Heart left ventricle (tissue), 16 donors: ENCODE measurements around the gene ECI1. TPM values are rescaled to one million over a fixed set of nuclear protein-coding genes. Genes with fewer than 3 reads are reported as not detected.

Source experiments
- ATAC-seq, 4 donors: fragments of 200-7000 bp; cut with Tn5 transposase; one replicate each; pipeline ENCODE4 v1.9.1; 2020 to 2022; ENCODE audit warnings: moderate library complexity in 4 of 4, mild to moderate bottlenecking in 3 of 4, moderate number of reproducible peaks in 1 of 4
- DNase-seq, 5 donors: peaks; one replicate each; pipeline ENCODE4 v3.0.0-alpha.2; 2020
- H3K27ac ChIP-seq, 12 donors: fragments of 200-600 bp; sonication (generic) in 4 of 12; one replicate each; pipeline versions ENCODE4 v1.5.0 to v1.8.0; 2016 to 2022; ENCODE audit warnings: mild to moderate bottlenecking in 2 of 12
- H3K27me3 ChIP-seq, 9 donors: fragments of 200-600 bp; sonication (generic) in 2 of 9; one replicate each; pipeline versions ENCODE4 v1.5.1 to v1.8.0; 2016 to 2022; ENCODE audit warnings: mild to moderate bottlenecking in 3 of 9
- H3K36me3 ChIP-seq, 9 donors: fragments of 200-600 bp; sonication (generic) in 2 of 9; one replicate each; pipeline versions ENCODE4 v1.5.0 to v1.8.0; 2018 to 2022; ENCODE audit warnings: mild to moderate bottlenecking in 2 of 9
- H3K4me1 ChIP-seq, 12 donors: fragments of 200-600 bp; sonication (generic) in 4 of 12; one replicate each; pipeline versions ENCODE4 v1.5.0 to v1.8.0; 2016 to 2022; ENCODE audit warnings: mild to moderate bottlenecking in 3 of 12
- H3K4me3 ChIP-seq, 12 donors: fragments of 200-600 bp; sonication (generic) in 4 of 12; one replicate each; pipeline versions ENCODE4 v1.5.0 to v1.8.0; 2017 to 2022; ENCODE audit warnings: mild to moderate bottlenecking in 9 of 12, moderate library complexity in 4 of 12
- H3K9me3 ChIP-seq, 12 donors: fragments of 200-600 bp; sonication (generic) in 4 of 12; one replicate each; pipeline versions ENCODE4 v1.5.0 to v1.8.0; 2016 to 2022; ENCODE audit warnings: mild to moderate bottlenecking in 1 of 12
- CTCF ChIP-seq, 12 donors: fragments of 200-600 bp; sonication (generic) in 4 of 12; IDR thresholded peaks; one replicate each; pipeline versions ENCODE4 v1.5.0 to v1.8.0; 2018 to 2022; ENCODE audit warnings: antibody characterized with exemption in 12 of 12, mild to moderate bottlenecking in 5 of 12
- POLR2A ChIP-seq, 2 donors: fragments of 450-650 bp; IDR thresholded peaks; one replicate each; pipeline ENCODE4 v1.6.1; 2017; ENCODE audit warnings: antibody characterized with exemption in 2 of 2, mild to moderate bottlenecking in 2 of 2, moderate library complexity in 2 of 2
- WGBS, 4 donors: extraction: QIAGEN DNeasy Blood & Tissue Kit in 2 of 4; methylation state at CpG; one replicate each; pipeline versions ENCODE4 v1.1.5 to v1.1.7; 2013 to 2018; 5-methylcytosine and 5-hydroxymethylcytosine counted together
- intact Hi-C, 10 donors: fragments of 100-400 bp; cut with DNase I; formaldehyde crosslinking; loops; one replicate each; pipeline versions ENCODE4 v1.11.1 to v1.14.2; 2022
- polyA plus RNA-seq, 2 donors: library from polyadenylated mRNA; stranded (reverse); fragments of 200-250 nt; gene quantifications; one replicate each; pipeline ENCODE4 v1.2.3, GENCODE V29; 2013
- total RNA-seq, 9 donors: library from RNA; depleted of rRNA in 2 of 9; stranded (reverse); fragments of >200 nt in 2 of 9; fragmentation: NEBNext Ultra II Directional in 3 of 9; extraction: Animal tissue kit (Norgen Biotek cat#: 25700) in 3 of 9; gene quantifications; one replicate each; pipeline versions ENCODE4 v1.1.0 to v1.2.4, GENCODE V29; 2016 to 2023
- donor health status: ischemic (EF 13 %, LVEDD 7.1; RV severe dilation, severe dysfunction).
- donor health status: healthy with polysubstance abuse.
- donor health status: DM: no; HTN: yes; CAD: no.
- donor health status: DM: no; HTN: no; CAD: no.
- donor health status: ischemic (EF 25% LVEDD 6.9; RV normal size, moderate dysfunction).
- donor health status: ischemic (EF 25% LVEDD 5.7; RV mildly dilated, moderate dysfunction).
- donor health status: healthy.
- donor health status: DM: yes; HTN: yes; CAD: no.
- donor health status: ischemic (EF 35%, LVEDD 5.7; RV mildly dilated, moderate dysfunction).
- donor health status: nonischemic (EF 11% LVEDD 7.7; RV severe dilation, severe dysfunction).
- donor health status: DM: yes; HTN: yes; CAD: no.
- donor health status: PGD.
- donor health status: ischemic (EF 29% LVEDD 5.4; RV normal size, mild dysfunction).
- donor health status: nonischemic (EF 23%, LVEDD 6.1; RV moderate dilation, normal function).

Gene ECI1
- total and polyA plus RNA-seq, 11 donors, result 84.6 to 340 (median 143) TPM

- WGBS, 4 donors, result 92 to 99% (median 96%) methylated on average over 7 to 9 of the region's 9 CpGs
- Histone ChIP-seq H3K9me3 (no peaks in the 10 kb centered on the region), H3K4me1 (no peaks in the 10 kb centered on the region), H3K36me3 (peaks cover 0 to 35% (median 16%) of the 10 kb centered on the region in 9 donors), H3K4me3 (no peak overlapping the region), H3K27ac (no peak overlapping the region), H3K27me3 (no peaks in the 10 kb centered on the region)
- ATAC-seq (no peak), DNase-seq (no peak)
- TF ChIP-seq CTCF (IDR thresholded peaks at IDR 0.05) (no peak), POLR2A (IDR thresholded peaks at IDR 0.05) (no peak)
- intact Hi-C loops, result loop anchor here in 2 of 10 donors (5.0 to 10.0 kb wide), 2 partner anchors 199 to 206 kb away; no protein-coding TSS in a partner anchor
These were observed 47.2 kb upstream of the ECI1 start for GRCh38 chr16:2298621-2299020.

DNA sequence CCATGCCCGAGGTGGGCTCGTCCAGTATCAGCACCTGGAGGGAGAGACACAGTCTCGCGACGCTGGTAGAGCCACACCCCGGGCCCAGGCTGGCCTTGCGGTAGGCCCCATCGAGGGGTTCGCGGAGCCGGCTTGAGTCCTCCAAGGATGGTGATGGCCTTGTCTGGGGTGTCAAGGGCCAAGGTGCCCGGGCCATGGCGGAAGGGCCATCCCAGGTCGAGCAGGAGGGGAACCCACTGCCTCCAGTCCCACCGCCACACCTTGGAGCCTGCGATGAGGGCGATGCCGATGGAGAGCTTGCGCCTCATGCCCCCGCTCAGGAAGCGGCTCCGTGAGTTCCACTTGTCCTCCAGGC lies 46.1 kb upstream of the ECI1 start:
- Histone ChIP-seq H3K4me3 (no peak overlapping the region), H3K27ac (no peak overlapping the region), H3K4me1 (no peaks in the 10 kb centered on the region), H3K9me3 (no peaks in the 10 kb centered on the region), H3K36me3 (peaks cover 0 to 42% (median 16%) of the 10 kb centered on the region in 9 donors), H3K27me3 (no peaks in the 10 kb centered on the region)
- ATAC-seq, result no peak
- intact Hi-C loops, result loop anchor here in 2 of 10 donors (5.0 to 10.0 kb wide), 2 partner anchors 200 to 207 kb away; no protein-coding TSS in a partner anchor
- DNase-seq, result no peak
- 97 to 99% (median 98%) methylated on average over 9 to 22 of the region's 22 CpGs for WGBS, 4 donors
- TF ChIP-seq POLR2A (IDR thresholded peaks at IDR 0.05) (no peak), CTCF (IDR thresholded peaks at IDR 0.05) (no peak)

DNA sequence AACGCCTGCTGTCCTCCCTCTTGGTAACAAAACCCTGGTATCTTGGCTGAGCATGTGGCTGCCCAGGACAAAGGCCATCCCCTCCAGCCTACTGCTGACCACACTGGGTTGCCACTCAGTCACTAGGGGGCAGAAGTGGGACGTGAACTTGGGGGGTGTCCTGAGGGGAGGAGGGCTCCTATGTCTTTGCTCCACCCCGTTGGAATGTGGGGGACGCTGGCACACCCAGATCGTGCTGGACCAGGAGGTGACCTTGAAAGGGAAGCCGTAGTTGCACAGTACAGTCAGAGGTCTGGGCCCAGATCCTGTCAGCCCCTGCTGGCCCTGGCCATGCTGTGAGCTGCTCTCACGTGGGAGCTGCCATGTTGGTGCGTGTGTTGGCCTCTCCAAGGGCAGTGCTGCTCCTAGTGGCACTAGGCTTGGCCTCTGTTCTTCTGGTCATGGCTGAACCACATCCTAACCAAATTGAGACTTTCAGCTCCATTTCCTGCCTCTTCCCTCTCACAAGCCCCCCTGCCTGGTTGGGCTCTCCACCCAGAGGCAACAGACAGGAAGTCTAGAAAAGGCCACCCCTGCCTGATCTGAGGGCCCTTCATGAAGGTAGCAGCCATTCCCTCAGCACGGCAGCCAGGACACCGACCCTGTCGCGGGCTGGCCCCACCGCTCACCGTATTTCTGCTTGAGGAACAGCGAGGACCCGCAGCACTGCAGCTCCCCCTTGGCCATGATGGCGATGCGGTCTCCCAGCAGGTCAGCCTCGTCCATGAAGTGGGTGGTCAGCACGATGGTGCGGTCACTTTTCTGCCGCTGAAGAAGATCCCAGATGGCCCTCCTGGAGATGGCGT lies 45.5 kb upstream of the ECI1 start:
- H3K4me1 ChIP-seq, result no peaks in the 10 kb centered on the region
- intact Hi-C loops, result loop anchor here in 2 of 10 donors (5.0 to 10.0 kb wide), 2 partner anchors 200 to 208 kb away; no protein-coding TSS in a partner anchor
- peak in 3 of 4 donors; percentile 64 to 74 (median 70) for ATAC-seq
- no peaks in the 10 kb centered on the region for H3K27me3 ChIP-seq
- WGBS, 4 donors, result 55 to 80% (median 77%) methylated on average over 10 to 23 of the region's 23 CpGs
- no peak for TF ChIP-seq POLR2A (IDR thresholded peaks at IDR 0.05)
- peak in 10 of 12 donors; percentile 17 to 52 (median 33) for TF ChIP-seq CTCF (IDR thresholded peaks at IDR 0.05)
- peaks cover 0 to 48% (median 17%) of the 10 kb centered on the region in 9 donors for H3K36me3 ChIP-seq
- DNase-seq, result peak in 1 of 5 donors; percentile 45
- no peak overlapping the region for H3K4me3 ChIP-seq
- no peaks in the 10 kb centered on the region for H3K9me3 ChIP-seq
- no peak overlapping the region for H3K27ac ChIP-seq

GRCh38 chr16:2295056-2295798 lies 43.8 kb upstream of the ECI1 start:
- intact Hi-C loops, result loop anchor here in 2 of 10 donors (5.0 to 10.0 kb wide), 2 partner anchors 202 to 210 kb away; no protein-coding TSS in a partner anchor
- Histone ChIP-seq H3K9me3 (no peaks in the 10 kb centered on the region), H3K36me3 (peaks cover 0 to 64% (median 25%) of the 10 kb centered on the region in 9 donors), H3K27me3 (no peaks in the 10 kb centered on the region), H3K27ac (no peak overlapping the region), H3K4me1 (no peaks in the 10 kb centered on the region), H3K4me3 (no peak overlapping the region)
- no peak for TF ChIP-seq CTCF (IDR thresholded peaks at IDR 0.05)
- no peak for TF ChIP-seq POLR2A (IDR thresholded peaks at IDR 0.05)
- 91 to 92% (median 91%) methylated on average over 8 to 21 of the region's 21 CpGs for WGBS, 4 donors
- ATAC-seq (peak in 1 of 4 donors; percentile 13), DNase-seq (no peak)
